Measurements from ENCODE around the gene UBFD1.
"Not testable (repeated sequence)": the region's sequence is repeated elsewhere in the genome, so short reads cannot be mapped to it uniquely, and the experiment has no call there.

The UBFD1 gene, protein sequence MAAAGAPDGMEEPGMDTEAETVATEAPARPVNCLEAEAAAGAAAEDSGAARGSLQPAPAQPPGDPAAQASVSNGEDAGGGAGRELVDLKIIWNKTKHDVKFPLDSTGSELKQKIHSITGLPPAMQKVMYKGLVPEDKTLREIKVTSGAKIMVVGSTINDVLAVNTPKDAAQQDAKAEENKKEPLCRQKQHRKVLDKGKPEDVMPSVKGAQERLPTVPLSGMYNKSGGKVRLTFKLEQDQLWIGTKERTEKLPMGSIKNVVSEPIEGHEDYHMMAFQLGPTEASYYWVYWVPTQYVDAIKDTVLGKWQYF

DNA sequence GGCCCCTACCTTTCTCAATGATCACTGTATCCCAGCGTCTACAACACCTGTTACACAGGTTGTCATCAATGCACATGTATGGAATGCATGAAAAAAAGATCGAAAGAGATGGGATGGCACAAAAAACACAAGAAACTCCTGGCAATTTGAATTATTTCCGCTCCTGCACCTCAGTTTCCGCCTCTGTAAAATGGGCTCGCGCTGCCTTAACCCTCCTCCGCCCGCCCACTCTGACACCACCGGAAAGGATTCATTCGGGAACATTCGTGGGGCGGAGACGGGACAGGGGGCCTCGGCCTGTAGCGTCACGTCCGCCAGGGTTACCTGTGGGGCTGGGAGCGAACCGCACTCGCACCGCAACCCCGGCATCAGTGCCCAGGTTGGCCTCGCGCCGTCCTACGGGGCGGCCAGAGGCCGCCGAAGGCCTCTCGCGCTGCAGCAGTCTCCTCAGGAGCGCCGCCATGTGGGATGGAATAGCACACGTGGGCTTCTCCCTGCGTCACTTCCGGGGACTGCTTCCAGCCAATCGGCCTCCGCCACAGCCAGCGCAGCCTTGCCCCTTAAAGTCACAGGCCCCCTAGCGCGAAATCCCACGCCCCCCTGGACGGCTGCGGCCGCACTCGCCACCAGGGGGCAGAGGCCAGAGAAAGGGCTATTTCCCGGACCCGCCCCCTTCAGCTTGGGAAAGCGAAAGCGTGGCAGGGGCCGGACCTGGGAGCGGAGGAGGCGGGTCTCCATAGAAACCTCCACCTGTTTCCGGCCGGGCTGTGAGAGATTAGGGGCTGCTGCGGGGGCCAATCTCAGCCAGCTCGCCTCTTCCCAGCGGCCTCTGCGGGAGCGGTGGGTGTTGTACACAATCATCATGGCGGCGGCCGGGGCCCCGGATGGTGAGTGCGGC lies at the start of gene UBFD1, which contains the start of gene EARS2:
TSS of gene UBFD1 (plus strand) at position 847 of the 898 bp plus-strand sequence. CDS start at position 863, 16 bp downstream.
TSS of gene EARS2 (minus strand) at position 470 of the 898 bp plus-strand sequence. CDS start at position 463, 7 bp downstream.
- peak; percentile 94 for DNase-seq

DNA sequence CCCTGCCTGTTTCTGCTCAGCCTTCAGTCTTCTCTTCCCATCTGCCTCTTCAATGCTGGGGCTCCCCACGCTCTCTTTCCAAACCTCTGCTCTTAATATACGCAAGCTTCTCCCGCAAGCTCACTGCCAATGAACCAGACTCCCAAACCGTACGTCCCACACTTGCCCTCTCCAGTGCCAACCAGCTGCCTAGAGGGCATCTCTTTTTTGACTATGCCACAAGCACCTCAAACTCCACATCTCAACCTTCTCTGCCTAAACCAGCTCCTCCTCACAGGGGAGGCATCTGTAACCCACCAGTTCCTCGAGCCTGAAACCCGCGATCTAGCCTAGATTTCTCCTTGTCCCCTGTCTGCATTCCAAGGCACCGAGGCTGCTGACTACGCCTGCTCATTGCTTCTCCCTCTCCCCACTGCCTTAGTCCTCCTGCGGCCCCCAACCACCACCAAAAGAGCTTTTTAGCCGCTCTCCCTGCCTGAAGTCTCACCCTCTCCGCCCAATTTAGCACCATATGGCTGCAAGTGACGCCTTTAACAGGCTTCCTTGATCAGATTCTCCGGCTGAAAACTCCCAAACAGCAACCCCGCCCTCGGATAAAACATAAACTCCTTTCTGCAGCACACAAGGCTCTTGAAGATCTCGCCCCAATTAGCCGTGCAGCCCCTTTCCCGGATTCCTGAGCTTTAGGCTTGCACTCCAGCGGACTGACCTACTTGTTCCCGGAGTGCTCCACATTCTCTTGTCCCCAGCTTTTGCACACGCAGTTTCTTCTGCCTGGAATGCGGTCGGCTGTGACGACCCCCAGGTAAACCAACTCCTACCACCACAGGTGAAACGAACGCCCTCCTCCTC lies 48.7 kb upstream of the UBFD1 start:
- DNase-seq: no peak

DNA sequence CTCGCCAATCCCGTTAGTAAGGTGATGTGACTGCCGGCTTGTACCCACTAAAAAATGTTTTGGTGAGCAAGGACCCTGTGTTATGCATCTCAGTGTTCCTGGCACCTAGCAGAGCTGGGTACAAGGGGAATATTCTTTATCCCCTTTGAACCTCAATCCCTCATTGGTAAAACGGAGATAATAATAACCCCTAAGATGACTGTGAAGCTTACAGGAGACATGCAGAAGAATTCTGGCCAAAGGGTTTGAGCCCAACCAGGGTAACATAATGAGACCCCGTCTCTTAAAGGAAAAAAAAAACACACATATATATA lies 48.1 kb upstream of the UBFD1 start:
- no peak for DNase-seq

DNA sequence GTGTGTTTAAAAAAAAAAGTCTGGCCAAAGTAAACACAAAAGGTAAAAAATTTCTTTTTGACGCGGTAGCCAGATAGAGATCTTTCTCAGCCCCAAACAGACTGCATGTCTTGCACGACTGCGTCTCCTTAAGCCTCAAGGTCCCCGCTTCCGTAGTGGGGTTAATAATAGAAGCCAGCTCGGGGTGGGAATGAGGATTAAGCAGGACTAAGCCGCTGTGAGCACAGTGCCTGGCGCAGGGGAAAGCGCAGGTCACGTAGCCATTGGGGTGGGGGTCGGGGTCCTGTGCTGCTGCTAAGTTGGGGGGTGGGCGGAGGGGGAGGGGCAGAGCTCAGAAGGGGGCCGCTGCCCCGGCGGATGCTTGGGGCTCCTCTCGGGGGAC lies 47.8 kb upstream of the UBFD1 start:
- no peak for DNase-seq

DNA sequence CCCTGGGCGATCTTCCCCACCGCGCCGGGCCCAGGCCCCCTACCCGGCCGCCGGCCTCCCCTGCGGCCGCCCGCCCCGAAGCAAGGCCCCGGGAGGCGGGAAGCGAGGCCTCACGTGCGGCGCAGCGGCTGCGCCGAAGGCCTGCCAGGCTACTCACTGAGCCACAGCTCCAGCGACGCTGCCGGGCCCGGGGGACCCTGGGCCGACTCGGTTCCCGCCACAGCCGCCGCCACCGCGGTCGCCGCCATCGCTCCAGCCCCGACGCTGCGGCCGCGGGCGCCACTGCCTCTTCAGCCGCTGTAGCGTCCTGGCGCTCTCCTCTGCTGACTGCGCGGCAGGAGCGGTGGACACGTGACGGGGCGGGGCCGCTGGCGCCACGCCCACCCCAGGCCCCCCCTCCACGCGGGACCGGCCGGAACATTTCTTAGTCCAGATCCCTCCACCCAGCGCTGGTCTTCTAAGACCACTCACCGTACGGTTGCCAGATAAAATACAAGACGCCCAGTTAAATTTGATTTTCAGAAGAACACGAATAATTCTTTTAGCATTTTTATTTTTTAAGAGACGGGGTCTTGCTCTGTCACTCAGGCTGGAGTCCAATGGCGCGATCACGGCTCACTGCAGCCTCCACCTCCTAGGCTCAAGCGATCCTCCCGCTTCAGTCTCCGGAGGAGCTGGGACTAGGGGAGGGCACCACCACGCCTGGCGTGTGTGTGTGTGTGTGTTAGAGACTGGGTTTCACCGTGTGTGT lies 47.2 kb upstream of the UBFD1 start, which contains the start of gene GGA2:
TSS of gene GGA2 (minus strand) at position 331 of the 751 bp plus-strand sequence. CDS start at position 248, 83 bp downstream.
- DNase-seq: peak; percentile 59

DNA sequence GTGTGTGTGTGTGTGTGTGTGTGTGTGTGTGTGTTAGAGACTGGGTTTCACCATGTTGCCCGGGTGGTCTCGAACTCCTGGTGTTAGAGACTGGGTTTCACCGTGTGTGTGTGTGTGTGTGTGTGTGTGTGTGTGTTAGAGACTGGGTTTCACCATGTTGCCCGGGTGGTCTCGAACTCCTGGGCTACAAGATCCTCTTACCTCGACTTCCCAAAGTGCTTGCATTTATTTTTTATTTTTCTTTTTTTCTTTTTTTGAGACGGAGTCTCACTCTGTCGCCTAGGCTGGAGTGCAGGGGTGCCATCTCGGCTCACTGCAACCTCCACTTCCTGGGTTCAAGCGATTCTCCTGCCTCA lies 46.6 kb upstream of the UBFD1 start:
- DNase-seq: not testable (repeated sequence)

DNA sequence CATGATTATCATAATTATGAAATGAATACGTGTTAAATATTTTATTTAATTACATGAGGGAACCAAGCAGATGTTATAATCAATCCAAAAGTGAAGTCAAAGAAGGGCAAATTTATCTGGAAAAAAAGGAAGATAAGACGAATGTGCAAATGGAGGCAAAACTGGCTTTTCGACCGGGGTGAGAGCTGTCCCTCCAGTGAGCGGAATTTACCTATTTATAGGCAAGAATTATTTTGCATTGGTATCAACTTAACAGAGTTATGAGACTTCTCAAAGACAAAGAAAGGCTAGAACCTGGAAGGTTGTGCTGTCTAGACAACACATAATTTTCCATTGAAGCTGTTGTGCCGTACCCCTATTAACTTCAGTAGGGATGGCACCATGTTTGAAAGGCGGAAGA lies 45.8 kb upstream of the UBFD1 start:
- DNase-seq: no peak

DNA sequence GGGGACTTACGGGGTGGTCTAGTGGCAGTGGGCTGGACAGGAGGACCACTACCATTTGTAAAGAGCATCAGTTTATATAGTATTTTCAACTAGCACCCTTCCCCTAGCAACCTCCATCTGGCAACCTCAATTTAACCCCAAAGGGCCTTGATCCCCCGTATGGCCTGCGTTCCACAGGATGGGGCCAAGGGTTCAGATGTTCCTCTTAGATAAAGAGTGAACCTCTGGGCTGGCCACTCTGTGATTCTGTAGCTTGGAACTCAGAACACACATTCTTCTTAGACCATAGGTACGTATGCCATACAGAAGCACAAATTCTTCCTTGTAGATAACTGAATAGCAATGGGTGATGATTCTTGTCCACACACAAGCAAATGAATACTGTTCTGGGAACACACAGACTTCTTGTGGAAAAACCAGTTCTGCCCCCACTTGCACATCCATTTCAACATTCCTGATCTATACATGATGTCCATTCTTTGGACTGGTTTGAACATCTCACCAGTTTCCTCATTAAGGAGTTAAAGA lies 45.3 kb upstream of the UBFD1 start:
- DNase-seq: no peak

DNA sequence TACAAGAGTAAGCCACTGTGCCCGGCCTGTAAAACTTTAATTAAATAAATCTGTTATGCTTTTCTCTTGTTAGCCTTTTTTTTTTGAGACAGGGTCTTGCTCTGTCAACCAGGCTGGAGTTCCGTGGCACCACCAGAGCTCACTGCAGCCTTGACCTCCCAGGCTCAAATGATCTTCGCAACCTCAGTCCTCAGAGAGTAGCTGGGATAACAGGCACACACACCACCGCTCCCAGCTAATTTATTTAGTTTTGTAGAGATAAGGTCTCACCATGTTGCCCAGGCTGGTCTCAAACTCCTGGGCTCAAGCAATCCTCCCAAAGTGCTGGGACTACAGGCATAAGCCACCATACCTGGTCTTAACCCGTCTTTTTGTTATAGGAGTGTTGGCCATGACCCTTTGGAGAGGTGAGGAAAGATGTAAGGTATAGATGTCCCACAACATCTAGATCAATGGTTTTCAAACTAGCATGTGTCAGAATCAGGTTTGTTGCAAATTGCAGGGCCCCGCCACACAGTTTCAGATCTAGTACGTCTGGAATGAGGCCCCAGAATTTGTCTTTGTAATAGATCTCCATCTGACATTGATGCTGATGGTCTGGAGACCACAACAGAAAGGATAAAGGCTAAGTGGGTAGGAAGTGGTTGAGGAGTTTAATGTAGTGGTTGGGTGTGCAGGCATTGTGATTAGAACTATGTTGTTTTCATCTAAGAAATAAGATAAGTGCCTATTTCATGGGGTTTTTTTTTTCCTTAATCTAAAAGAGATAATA lies 43.0 kb upstream of the UBFD1 start:
- DNase-seq: peak; percentile 17

DNA sequence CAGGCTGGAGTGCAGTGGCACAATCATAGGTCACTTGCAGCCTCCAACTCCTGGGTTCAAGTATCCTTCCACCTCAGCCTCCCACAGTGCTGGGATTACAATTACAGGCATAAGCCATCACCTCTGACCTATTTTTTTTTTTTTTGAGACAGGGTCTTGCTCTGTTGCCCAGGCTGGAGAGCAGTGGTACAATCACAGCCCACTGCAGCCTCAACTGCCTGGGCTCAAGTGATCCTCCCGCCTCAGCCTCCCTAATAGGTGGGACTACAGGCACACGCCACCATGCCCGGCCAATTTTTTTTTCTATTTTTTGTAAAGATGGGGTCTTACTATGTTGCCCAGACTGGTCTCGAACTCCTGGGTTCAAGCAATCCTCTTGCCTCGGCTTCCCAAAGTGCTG lies 41.6 kb upstream of the UBFD1 start:
- no peak for DNase-seq

DNA sequence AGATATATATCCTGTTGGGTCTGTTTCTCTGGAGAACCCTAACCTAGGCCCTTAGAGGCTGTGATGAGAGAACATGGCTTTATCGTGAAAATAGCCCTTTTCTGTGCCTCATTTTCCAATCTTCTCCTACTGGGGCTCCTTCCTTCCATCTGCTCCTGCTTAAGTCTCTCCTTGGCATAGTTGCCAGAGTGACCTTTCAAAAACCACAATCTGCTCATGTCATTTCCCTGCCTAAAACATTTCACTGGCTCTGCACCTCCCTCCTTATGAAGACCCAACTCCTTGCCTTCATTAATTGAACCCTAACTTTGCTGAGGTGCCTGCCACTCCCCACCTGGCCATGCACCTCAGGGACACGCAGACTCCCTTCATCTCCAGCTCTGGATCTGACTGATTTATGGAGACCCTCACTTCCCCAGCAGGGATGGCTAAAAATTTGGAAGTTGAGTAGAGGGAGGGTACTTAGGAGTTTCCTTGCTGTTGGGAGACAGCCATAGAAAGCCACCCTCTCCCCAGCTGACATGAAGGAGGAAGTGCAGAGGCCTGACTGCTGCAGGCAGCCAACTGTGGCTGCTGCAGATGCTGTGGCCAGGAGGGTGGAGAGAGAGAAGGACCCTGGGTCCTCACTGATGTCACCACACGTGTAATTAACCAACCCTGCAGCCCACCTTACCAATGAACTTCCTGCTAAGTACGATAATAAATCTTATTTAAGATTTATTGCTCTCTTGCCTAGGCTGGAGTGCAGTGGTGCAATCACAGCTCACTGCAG lies 41.0 kb upstream of the UBFD1 start:
- peak; percentile 60 for DNase-seq

DNA sequence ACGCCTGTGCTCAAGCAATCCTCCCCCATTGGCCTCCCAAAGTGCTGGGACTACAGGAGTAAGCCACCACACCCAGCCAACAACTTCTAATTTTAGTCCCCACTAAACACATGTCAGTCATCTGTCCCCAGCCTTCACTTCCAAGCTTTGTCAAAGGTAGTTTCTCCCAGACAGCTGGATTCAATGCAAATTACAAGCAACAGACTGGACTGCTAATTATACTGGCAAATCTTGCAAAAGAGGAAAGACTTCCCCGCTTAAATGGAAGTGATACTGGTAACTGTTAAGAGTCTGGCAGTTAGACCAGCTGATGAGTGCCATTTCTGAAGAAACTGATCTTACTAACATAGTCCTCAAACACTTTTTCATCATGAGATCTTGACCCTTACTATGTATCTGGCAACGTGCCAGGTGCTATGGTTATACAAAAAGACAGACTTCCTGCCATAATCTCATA lies 39.1 kb upstream of the UBFD1 start:
- peak; percentile 84 for DNase-seq

DNA sequence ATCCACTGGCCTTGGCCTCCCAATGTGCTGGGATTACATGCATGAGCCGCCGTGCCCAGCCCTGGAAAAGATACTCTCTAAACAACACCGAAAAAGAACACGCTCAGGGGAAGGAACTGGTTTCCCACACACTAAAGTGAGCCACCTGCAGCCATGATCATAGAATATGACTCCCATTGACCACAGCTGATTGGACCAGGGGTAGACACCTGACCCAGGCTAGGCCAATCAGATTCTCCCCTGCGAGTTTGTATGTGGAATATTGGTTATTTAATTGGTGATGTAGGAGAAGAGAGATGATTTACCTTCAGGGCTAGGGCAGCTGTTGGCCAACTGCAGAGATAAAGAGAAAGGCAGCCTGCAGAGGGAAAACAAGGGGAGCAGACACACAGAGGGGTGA lies 38.2 kb upstream of the UBFD1 start:
- DNase-seq: no peak

DNA sequence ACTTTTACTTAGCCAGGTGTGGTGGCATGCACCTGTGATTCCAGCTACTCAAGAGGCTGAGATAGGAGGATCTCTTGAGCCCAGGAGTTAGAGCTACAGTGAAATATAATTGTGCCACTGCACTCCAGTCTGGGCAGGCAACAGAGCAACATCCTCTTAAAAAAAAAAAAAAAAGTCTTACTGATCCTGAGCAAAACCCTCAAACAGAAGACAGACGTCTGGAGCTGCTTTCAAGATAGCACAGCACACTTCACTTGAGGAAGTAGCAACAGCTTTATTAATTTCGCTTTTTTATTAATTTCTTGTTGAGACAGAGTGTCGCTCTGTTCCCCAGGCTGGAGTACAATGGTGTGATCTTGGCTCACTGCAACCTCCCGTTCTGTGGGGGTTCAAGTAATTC lies 37.0 kb upstream of the UBFD1 start:
- peak; percentile 16 for DNase-seq

DNA sequence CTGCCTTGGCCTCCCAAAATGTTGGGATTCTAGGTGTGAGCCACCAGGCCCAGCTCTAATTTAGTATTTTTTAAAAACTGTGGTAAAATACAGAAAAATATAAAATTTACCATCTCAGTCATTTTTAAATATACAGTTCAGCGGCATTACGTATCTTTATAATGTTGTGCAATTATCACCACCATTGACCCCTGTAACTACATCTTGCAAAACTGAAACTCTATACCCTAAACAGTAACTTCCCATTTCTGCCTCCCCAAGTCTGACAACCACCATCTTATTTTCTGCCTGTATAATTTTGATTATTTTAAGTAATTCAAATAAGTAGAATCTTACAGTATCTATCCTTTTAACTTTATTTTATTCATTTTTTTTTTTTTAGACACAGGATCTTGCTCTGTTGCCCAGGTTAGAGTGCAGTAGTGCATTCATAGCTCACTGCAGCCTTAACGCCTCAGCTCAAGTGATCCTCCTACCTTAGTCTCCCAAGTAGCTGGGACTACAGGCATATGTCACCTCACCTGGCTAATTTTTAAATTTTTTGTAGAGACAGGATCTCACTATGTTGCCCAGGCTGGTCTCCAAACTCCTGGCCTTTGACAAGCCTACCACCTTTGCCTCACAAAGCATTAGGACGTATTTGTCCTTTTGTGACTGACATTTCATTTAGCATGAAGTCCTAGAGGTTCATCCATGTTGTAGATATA lies 36.3 kb upstream of the UBFD1 start:
- DNase-seq: peak; percentile 70

DNA sequence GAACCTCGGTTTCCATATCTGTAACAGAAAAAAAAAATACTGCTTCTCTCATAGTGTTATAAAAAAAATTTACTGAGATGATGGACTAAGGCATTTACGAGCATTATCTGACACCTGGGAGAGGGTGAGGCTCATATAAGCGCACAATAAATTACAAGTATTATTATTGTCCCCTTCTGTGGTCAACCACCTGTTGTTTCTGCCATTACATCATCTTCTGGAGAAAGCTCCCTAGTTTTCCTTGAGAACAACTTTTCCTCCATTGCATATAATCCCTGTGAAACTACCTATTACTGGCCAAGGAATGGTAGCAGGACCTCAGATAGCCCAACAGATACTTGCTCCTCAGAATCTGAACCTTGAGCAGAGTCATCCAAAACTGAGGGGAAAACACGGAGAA lies 35.6 kb upstream of the UBFD1 start:
- no peak for DNase-seq

DNA sequence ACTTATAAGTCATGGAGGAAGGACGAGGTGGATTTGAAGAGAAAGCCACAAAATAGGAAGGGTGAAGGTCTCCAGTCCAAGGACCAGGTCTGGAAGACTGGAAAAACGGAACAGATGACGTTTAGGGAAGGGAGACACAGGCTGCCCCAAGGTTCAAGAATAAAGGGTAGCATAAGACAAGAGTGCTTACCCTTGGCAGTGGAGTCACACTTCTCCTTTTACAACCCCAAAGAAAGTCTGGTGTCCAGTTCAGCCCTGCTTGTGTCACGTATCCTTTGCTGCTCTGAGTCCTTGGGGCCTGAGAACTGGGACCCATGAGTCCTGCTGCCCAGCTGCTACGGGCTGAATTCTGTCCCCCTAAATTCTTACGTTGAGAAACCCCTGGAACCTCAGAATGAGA lies 34.2 kb upstream of the UBFD1 start:
- no peak for DNase-seq

DNA sequence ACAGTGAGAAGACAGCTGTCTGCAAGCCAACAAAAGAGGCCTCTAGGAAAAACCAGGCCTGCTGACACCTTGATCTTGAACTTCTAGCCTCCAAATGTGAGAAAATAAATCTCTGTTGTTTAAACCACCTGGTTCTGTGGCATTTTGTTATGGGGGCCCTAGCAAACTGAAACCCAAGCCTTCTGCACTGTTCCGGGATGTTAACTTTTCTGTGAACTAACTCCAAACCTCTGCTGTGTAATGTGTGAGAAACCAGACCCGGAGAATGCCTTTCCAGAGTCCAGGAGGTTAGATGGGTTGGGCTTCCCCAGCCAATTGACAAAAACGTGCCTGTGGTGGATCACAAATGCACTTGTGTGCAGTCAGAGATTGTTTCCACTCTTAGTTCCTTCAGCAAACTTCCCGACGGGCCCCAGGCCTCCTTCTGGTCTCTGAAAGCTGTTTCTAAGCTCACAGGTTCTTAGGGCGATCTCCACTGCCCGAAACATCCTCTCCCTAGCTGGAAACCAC lies 33.6 kb upstream of the UBFD1 start:
- no peak for DNase-seq

DNA sequence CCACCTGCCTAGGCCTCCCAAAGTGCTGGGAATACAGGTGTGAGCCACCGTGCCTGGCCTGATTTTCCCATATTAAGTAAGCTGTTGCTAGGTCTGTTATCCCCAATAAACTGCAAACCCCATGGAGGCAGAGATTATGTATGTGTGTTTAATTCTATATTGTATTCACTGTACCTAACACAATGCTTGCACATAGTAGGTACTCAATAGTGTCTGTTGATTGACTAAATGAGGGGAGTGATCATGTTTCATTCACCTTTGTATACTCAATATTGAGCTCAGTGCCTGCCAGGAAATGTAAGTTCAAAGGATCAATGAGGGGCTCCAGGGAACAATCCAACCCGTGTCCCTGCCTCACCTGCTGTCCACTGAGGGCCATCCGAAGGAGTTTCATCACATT lies 32.6 kb upstream of the UBFD1 start:
- no peak for DNase-seq
